GM12878 (cell line): ENCODE measurements around the gene SLIT1. TPM values are rescaled to one million over a fixed set of nuclear protein-coding genes. Genes with fewer than 3 reads are reported as not detected.

ENCODE experiments used
- ATAC-seq: fragments of 200-7000 bp; cut with Tn5 transposase; 3 replicates; pipeline ENCODE4 v1.9.1; 2020; ENCODE audit warnings: mild to moderate bottlenecking, moderate library complexity
- BruUV-seq: library from RNA; stranded (reverse); fragments of 400-500 nt; replicated peaks from 2 replicates; lab custom pipeline; 2021; lab: Mats Ljungman, UMichigan
- CTCF ChIA-PET: fragments of 300-600 bp; sonication (Branson Sonifier 250); formaldehyde crosslinking; extraction: SDS; loops from one replicate; lab custom pipeline; 2021; ENCODE audit warnings: inconsistent platforms; lab: Yijun Ruan, JAX
- POLR2A ChIA-PET: fragments of 350-600 bp; formaldehyde crosslinking; extraction: SDS; loops from one replicate; lab custom pipeline; 2021; ENCODE audit warnings: inconsistent platforms; lab: Charles Lee
- RAD21 ChIA-PET: fragments of 300-600 bp; sonication (Branson Sonifier 250); formaldehyde crosslinking; loops from one replicate; lab custom pipeline; 2023; ENCODE audit warnings: antibody characterized with exemption; ENCODE audit not compliant: unreplicated experiment; lab: Charles Lee
- SMC1A ChIA-PET: fragments of 300-600 bp; sonication (Branson Sonifier 250); formaldehyde crosslinking; loops from one replicate; lab custom pipeline; 2023; ENCODE audit not compliant: unreplicated experiment, uncharacterized antibody; lab: Charles Lee
- DNase-seq: peaks from one replicate; pipeline ENCODE4 v3.0.0-alpha.2; 2011; ENCODE audit warnings: low read depth, low spot score
- FAIRE-seq: peaks from 3 replicates; lab custom pipeline; 2011; peaks lifted over from hg19 to GRCh38; lab: Jason Lieb, UNC
- H2AFZ ChIP-seq: 2 replicates; pipeline ENCODE4 v1.6.0; 2011; ENCODE audit warnings: low read depth, low read length, control low read depth; ENCODE audit not compliant: control insufficient read depth
- H3K27ac ChIP-seq: 2 replicates; pipeline ENCODE4 v1.5.1; 2011; ENCODE audit warnings: control low read depth; ENCODE audit not compliant: control insufficient read depth, insufficient read depth
- H3K27me3 ChIP-seq, 2 experiments: replicated peaks in 1 of 2; 2 replicates each; pipeline versions ENCODE4 v1.6.0 to v1.6.1; 2011; ENCODE audit warnings: low read length in 1 of 2; ENCODE audit not compliant: control insufficient read depth in 2 of 2, insufficient read depth in 2 of 2
- H3K36me3 ChIP-seq, 2 experiments: 2 replicates each; pipeline ENCODE4 v1.5.1; 2011; ENCODE audit warnings: low read length in 1 of 2; ENCODE audit not compliant: control insufficient read depth in 2 of 2, insufficient read depth in 2 of 2
- H3K4me1 ChIP-seq: 2 replicates; pipeline ENCODE4 v1.6.1; 2011; ENCODE audit warnings: mild to moderate bottlenecking, low read length, moderate library complexity, mixed read lengths; ENCODE audit not compliant: control insufficient read depth, insufficient read depth
- H3K4me2 ChIP-seq: 2 replicates; pipeline ENCODE4 v1.6.0; 2011; ENCODE audit warnings: control low read depth; ENCODE audit not compliant: control insufficient read depth, insufficient read depth
- H3K4me3 ChIP-seq: fragments of 200-600 bp; sonication (generic); 2 replicates; pipeline ENCODE4 v1.5.1; 2016
- H3K79me2 ChIP-seq: 2 replicates; pipeline ENCODE4 v1.6.0; 2011; ENCODE audit warnings: low read length; ENCODE audit not compliant: control insufficient read depth, insufficient read depth
- H3K9ac ChIP-seq: 2 replicates; pipeline ENCODE4 v1.8.0; 2011; ENCODE audit warnings: low read length, control low read depth, mixed read lengths; ENCODE audit not compliant: control insufficient read depth, insufficient read depth
- H3K9me3 ChIP-seq: replicated peaks from 3 replicates; pipeline ENCODE4 v1.5.1; 2011; ENCODE audit warnings: mild to moderate bottlenecking, low read length; ENCODE audit not compliant: control insufficient read depth, insufficient read depth
- H4K20me1 ChIP-seq: 2 replicates; pipeline ENCODE4 v1.6.0; 2011; ENCODE audit not compliant: control insufficient read depth, insufficient read depth
- CBX3 ChIP-seq: fragments of 200-600 bp; sonication (generic); IDR thresholded peaks from 2 replicates; pipeline ENCODE4 v1.6.1; 2016; ENCODE audit warnings: low read depth, borderline replicate concordance
- CHD4 ChIP-seq: fragments of 200-600 bp; sonication (generic); IDR thresholded peaks from 2 replicates; pipeline ENCODE4 v1.6.1; 2016; ENCODE audit warnings: mild to moderate bottlenecking
- POLR2A ChIP-seq: IDR thresholded peaks from 2 replicates; pipeline ENCODE4 v1.6.1; 2011; ENCODE audit warnings: low read depth, mild to moderate bottlenecking, low read length
- WGBS: methylation state at CpG from one replicate; pipeline ENCODE4 v1.1.6; 2016; ENCODE audit warnings: low lambda C conversion rate; ENCODE audit not compliant: insufficient replicate concordance, insufficient coverage; ENCODE audit errors: missing lambda C conversion rate; 5-methylcytosine and 5-hydroxymethylcytosine counted together
- in situ Hi-C: fragments of 300-500 bp; cut with MboI; formaldehyde crosslinking; loops from 9 replicates; pipeline ENCODE4 v1.14.3; 2018; ENCODE audit warnings: mixed read lengths
- intact Hi-C: fragments of 100-400 bp; cut with micrococcal nuclease; formaldehyde crosslinking; loops from one replicate; pipeline ENCODE4 v1.14.2; 2022; ENCODE audit not compliant: unreplicated experiment
- polyA plus RNA-seq, 11 experiments: library from polyadenylated mRNA; depleted of rRNA in 4 of 11; unstranded in 6 of 11; stranded (reverse) in 5 of 11; fragments of >200 nt; fragmentation: Nextera tagmentation in 4 of 11; fragmentation: Illumina TruSeq in 1 of 11; extraction: Ambion mirVana in 4 of 11; extraction: Trizol in 1 of 11; gene quantifications; 1 replicate in 1 of 11; 2 replicates in 10 of 11; pipeline versions ENCODE4 v1.2.1 to v1.2.3, GENCODE V29; 2011 to 2016; ENCODE audit warnings: inconsistent platforms in 2 of 11, missing spikeins in 2 of 11, low read depth in 1 of 11
- total RNA-seq, 4 experiments: library from RNA; depleted of rRNA in 3 of 4; stranded (reverse); fragments of >200 nt in 3 of 4; fragmentation: Illumina TruSeq in 1 of 4; extraction: Trizol in 1 of 4; gene quantifications; 2 replicates each; pipeline versions ENCODE4 v1.2.1 to v1.2.3, GENCODE V29; 2013 to 2021
- TF ChIP-seq, protein P1 (sequence below): fragments of 450-650 bp; IDR thresholded peaks from 2 replicates; pipeline ENCODE4 v1.6.1; 2016; ENCODE audit warnings: mild to moderate bottlenecking
- TF ChIP-seq, protein P2 (sequence below): fragments of 150-350 bp; IDR thresholded peaks from 2 replicates; pipeline ENCODE4 v1.6.1; 2014; ENCODE audit warnings: mild to moderate bottlenecking, low read depth, low read length

The SLIT1 gene
- total and polyA plus RNA-seq, 10 of the 15 experiments (the other 5 are each of a cell fraction or from before 2014, with no cell fraction given), result 0.04 to 0.19 (median 0.06) TPM; not detected in 4

DNA sequence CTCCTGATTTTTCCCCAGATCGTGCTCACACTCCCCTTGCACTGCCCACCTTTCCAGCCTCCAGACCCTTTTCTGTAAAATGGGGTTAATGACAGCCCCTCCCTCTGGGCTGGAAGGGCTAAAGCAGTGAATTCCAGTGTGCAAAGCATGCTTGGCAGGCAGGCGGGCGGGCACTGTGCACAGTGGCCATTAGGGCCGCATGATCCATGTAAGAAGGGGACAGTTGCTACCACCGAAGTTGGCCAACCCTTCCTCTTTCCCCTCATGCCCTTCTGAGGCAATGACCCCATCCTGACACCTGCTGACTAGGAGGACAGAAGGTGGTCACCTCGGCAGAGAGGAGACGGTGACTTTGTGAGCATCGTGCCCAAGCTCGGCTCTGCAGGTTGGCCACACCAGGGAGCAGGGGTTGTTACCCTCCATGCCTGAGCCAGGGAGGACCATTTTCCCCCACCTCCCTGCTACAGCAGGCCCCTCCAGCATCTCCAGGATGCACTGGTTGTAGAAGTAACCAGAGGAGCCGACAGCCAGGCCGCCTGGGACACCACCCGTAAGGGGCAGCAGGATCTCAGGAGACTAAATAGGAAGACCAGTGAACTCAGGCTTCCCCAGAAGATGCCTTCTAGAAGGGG is 166.4 kb downstream of the SLIT1 start:
- Histone ChIP-seq H3K36me3 (no peaks in the 10 kb centered on the region), H3K9me3 (no peaks in the 10 kb centered on the region), H3K79me2 (no peaks in the 10 kb centered on the region), H3K27me3 (no peaks in the 10 kb centered on the region), H3K9ac (no peak overlapping the region), H2AFZ (no peak overlapping the region), H3K4me1 (peaks cover 39% of the 10 kb centered on the region), H3K27ac (no peak overlapping the region), H4K20me1 (no peaks in the 10 kb centered on the region), H3K4me2 (no peak overlapping the region), H3K4me3 (no peak overlapping the region)
- TF ChIP-seq CHD4 (no peak), POLR2A (no peak), CBX3 (no peak)
- TF ChIP-seq, protein P1, sequence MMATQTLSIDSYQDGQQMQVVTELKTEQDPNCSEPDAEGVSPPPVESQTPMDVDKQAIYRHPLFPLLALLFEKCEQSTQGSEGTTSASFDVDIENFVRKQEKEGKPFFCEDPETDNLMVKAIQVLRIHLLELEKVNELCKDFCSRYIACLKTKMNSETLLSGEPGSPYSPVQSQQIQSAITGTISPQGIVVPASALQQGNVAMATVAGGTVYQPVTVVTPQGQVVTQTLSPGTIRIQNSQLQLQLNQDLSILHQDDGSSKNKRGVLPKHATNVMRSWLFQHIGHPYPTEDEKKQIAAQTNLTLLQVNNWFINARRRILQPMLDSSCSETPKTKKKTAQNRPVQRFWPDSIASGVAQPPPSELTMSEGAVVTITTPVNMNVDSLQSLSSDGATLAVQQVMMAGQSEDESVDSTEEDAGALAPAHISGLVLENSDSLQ, result no peak
- TF ChIP-seq, protein P2, sequence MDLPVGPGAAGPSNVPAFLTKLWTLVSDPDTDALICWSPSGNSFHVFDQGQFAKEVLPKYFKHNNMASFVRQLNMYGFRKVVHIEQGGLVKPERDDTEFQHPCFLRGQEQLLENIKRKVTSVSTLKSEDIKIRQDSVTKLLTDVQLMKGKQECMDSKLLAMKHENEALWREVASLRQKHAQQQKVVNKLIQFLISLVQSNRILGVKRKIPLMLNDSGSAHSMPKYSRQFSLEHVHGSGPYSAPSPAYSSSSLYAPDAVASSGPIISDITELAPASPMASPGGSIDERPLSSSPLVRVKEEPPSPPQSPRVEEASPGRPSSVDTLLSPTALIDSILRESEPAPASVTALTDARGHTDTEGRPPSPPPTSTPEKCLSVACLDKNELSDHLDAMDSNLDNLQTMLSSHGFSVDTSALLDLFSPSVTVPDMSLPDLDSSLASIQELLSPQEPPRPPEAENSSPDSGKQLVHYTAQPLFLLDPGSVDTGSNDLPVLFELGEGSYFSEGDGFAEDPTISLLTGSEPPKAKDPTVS, result no peak
- intact Hi-C loops (no loop called here), in situ Hi-C loops (no loop called here)
- ChIA-PET POLR2A (no interaction called here), SMC1A (interaction anchor here (3.4 kb wide), 1 partner anchor 26 kb away, joined by 10 read pairs; no protein-coding TSS in a partner anchor), RAD21 (no interaction called here), CTCF (interaction anchor here (1.6 to 10.3 kb wide), 2 partner anchors 17 to 110 kb away, joined by 8 to 155 read pairs; no protein-coding TSS in a partner anchor)
- BruUV-seq, result no TSS peak
- WGBS, result 81% methylated on average over 12 of the region's 12 CpGs
- ATAC-seq (no peak), FAIRE-seq (no peak), DNase-seq (no peak)
